ENCODE results near the gene ANO10. TPM values are rescaled to one million over a fixed set of nuclear protein-coding genes. Genes with fewer than 3 reads are reported as not detected.

ANO10 gene
- total RNA-seq, 1 experiment from 2014 or later, result 32.6 TPM

- no peaks in the 10 kb centered on the region for H3K79me2 ChIP-seq (ENCODE audit: low read depth)
- H3K9me3 ChIP-seq (ENCODE audit: insufficient read depth, low read depth), result no peaks in the 10 kb centered on the region
- TF ChIP-seq, protein P1, sequence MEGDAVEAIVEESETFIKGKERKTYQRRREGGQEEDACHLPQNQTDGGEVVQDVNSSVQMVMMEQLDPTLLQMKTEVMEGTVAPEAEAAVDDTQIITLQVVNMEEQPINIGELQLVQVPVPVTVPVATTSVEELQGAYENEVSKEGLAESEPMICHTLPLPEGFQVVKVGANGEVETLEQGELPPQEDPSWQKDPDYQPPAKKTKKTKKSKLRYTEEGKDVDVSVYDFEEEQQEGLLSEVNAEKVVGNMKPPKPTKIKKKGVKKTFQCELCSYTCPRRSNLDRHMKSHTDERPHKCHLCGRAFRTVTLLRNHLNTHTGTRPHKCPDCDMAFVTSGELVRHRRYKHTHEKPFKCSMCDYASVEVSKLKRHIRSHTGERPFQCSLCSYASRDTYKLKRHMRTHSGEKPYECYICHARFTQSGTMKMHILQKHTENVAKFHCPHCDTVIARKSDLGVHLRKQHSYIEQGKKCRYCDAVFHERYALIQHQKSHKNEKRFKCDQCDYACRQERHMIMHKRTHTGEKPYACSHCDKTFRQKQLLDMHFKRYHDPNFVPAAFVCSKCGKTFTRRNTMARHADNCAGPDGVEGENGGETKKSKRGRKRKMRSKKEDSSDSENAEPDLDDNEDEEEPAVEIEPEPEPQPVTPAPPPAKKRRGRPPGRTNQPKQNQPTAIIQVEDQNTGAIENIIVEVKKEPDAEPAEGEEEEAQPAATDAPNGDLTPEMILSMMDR (conservative IDR thresholded peaks at IDR 0.05), result no peak
- TF ChIP-seq EZH2 (IDR thresholded peaks at IDR 0.05; ENCODE audit: low read depth), result no peak
- no peaks in the 10 kb centered on the region for H4K20me1 ChIP-seq (ENCODE audit: insufficient read depth)
- ChIA-PET POLR2A (ENCODE audit: unreplicated experiment) (no interaction called here), CTCF (interaction anchor here (0.8 kb wide), 1 partner anchor 23 kb away, joined by 3 read pairs; no protein-coding TSS in a partner anchor)
- no TSS peak for BruUV-seq (replicated peaks)
- H3K4me1 ChIP-seq (replicated peaks; ENCODE audit: insufficient read depth), result no peaks in the 10 kb centered on the region
- H2AFZ ChIP-seq, result no peak overlapping the region
- no peak overlapping the region for H3K27ac ChIP-seq
- H3K4me2 ChIP-seq, result no peak overlapping the region
- intact Hi-C loops (cut with micrococcal nuclease; ENCODE audit: unreplicated experiment), result no loop called here
- no peak overlapping the region for H3K4me3 ChIP-seq
- no peaks in the 10 kb centered on the region for H3K9me2 ChIP-seq (ENCODE audit: insufficient read depth)
- no peak for DNase-seq
- H3K36me3 ChIP-seq (ENCODE audit: low read depth), result no peaks in the 10 kb centered on the region
- H3F3A ChIP-seq (ENCODE audit: insufficient read depth, low read depth), result no peaks in the 10 kb centered on the region
- H3K27me3 ChIP-seq (ENCODE audit: insufficient read depth, low read depth), result no peaks in the 10 kb centered on the region
Measured at GRCh38 chr3:43417133-43417532, 204.7 kb downstream of the ANO10 start.

- H4K20me1 ChIP-seq (ENCODE audit: insufficient read depth), result no peaks in the 10 kb centered on the region
- ChIA-PET CTCF (no interaction called here), POLR2A (ENCODE audit: unreplicated experiment) (no interaction called here)
- no peaks in the 10 kb centered on the region for H3K27me3 ChIP-seq (ENCODE audit: insufficient read depth, low read depth)
- no peak overlapping the region for H2AFZ ChIP-seq
- BruUV-seq (replicated peaks), result no TSS peak
- H3K4me2 ChIP-seq, result no peak overlapping the region
- no peaks in the 10 kb centered on the region for H3K9me2 ChIP-seq (ENCODE audit: insufficient read depth)
- H3K4me3 ChIP-seq, result no peak overlapping the region
- no peak for TF ChIP-seq EZH2 (IDR thresholded peaks at IDR 0.05; ENCODE audit: low read depth)
- TF ChIP-seq, protein P1 (conservative IDR thresholded peaks at IDR 0.05), result no peak
- no peaks in the 10 kb centered on the region for H3K9me3 ChIP-seq (ENCODE audit: insufficient read depth, low read depth)
- no peaks in the 10 kb centered on the region for H3K79me2 ChIP-seq (ENCODE audit: low read depth)
- no peaks in the 10 kb centered on the region for H3K36me3 ChIP-seq (ENCODE audit: low read depth)
- H3K4me1 ChIP-seq (replicated peaks; ENCODE audit: insufficient read depth), result no peaks in the 10 kb centered on the region
- no peaks in the 10 kb centered on the region for H3F3A ChIP-seq (ENCODE audit: insufficient read depth, low read depth)
- intact Hi-C loops (cut with micrococcal nuclease; ENCODE audit: unreplicated experiment), result no loop called here
- DNase-seq, result no peak
- H3K27ac ChIP-seq, result no peak overlapping the region
Measured at GRCh38 chr3:43415088-43415487, 206.7 kb downstream of the ANO10 start.

- ChIA-PET POLR2A (ENCODE audit: unreplicated experiment) (no interaction called here), CTCF (no interaction called here)
- BruUV-seq (replicated peaks), result no TSS peak
- H3K36me3 ChIP-seq (ENCODE audit: low read depth), result no peaks in the 10 kb centered on the region
- no peaks in the 10 kb centered on the region for H3K79me2 ChIP-seq (ENCODE audit: low read depth)
- H3K27me3 ChIP-seq (ENCODE audit: insufficient read depth, low read depth), result no peaks in the 10 kb centered on the region
- H3K4me2 ChIP-seq, result no peak overlapping the region
- H2AFZ ChIP-seq, result no peak overlapping the region
- no peaks in the 10 kb centered on the region for H3K9me3 ChIP-seq (ENCODE audit: insufficient read depth, low read depth)
- H3F3A ChIP-seq (ENCODE audit: insufficient read depth, low read depth), result no peaks in the 10 kb centered on the region
- no peak for DNase-seq
- no peak overlapping the region for H3K27ac ChIP-seq
- intact Hi-C loops (cut with micrococcal nuclease; ENCODE audit: unreplicated experiment), result no loop called here
- H3K4me3 ChIP-seq, result no peak overlapping the region
- no peak for TF ChIP-seq EZH2 (IDR thresholded peaks at IDR 0.05; ENCODE audit: low read depth)
- TF ChIP-seq, protein P1 (conservative IDR thresholded peaks at IDR 0.05), result no peak
- no peaks in the 10 kb centered on the region for H4K20me1 ChIP-seq (ENCODE audit: insufficient read depth)
- no peaks in the 10 kb centered on the region for H3K4me1 ChIP-seq (replicated peaks; ENCODE audit: insufficient read depth)
- H3K9me2 ChIP-seq (ENCODE audit: insufficient read depth), result no peaks in the 10 kb centered on the region
Measured at GRCh38 chr3:43413676-43414368, 208.0 kb downstream of the ANO10 start.

All from PC-9 (cell line).